Measurements from ENCODE around the gene AOC3. TPM values are rescaled to one million over a fixed set of nuclear protein-coding genes. Genes with fewer than 3 reads are reported as not detected.

The AOC3 gene
- total and polyA plus RNA-seq, 2 of the 8 experiments (the other 6 are each of a cell fraction or from before 2014, with no cell fraction given) = 2.5 to 2.7 TPM

DNA sequence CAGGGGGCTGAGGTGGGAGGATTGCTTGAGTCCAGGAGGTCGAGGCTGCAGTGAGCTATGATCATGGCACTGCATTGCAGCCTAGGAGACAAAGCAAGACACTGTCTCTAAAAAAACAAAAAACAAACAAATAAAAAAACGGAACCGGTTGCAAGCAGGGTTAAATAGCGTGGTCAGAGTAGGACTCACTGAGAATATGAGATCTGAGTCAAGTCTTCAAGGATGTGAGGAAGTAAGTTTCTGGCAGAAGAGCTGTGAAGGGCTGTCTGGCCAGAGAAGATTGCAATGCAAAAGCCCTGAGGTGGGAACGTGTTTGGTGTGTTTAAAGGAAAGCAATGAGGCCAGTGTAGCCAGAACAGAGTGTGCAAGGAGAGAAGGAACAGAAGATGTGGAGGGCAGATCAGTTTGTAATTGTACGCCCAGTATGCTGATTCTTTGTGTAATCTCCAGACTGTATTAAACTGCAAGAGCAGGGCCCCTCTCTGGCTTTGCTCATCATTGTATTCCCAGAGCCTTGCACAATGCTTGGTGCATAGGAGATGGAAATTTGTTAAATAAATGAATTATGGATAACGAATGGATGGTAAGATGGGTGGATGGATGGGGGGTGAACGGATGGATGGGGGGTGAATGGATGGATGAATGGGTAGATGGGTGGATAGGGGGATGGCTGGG, 55.9 kb downstream of the AOC3 start:
- ChIA-PET POLR2A (ENCODE audit: partially characterized antibody) (interaction anchor here (1.2 to 1.3 kb wide), 2 partner anchors 61 to 91 kb away, joined by 3 read pairs; partner anchors contain the start of gene RPL27), CTCF (ENCODE audit: partially characterized antibody) (interaction anchor here (1.2 to 2.8 kb wide), 2 partner anchors 22 to 33 kb away, joined by 4 to 13 read pairs; no protein-coding TSS in a partner anchor)
- H3K4me2 ChIP-seq (ENCODE audit: insufficient read depth in 1 of 2, low read depth in 2 of 2, low read length in 2 of 2) = no peak overlapping the region
- no peak overlapping the region for H3K4ac ChIP-seq (replicated peaks; ENCODE audit: insufficient read length, low read depth, low read length)
- H3K4me3 ChIP-seq (ENCODE audit: extremely low read depth in 1 of 4, insufficient read depth in 2 of 4, low read depth in 3 of 4, low read length in 4 of 4) = no peak overlapping the region
- no peaks in the 10 kb centered on the region for H3K36me3 ChIP-seq (ENCODE audit: control insufficient read depth in 2 of 4, insufficient read depth in 4 of 4, low read length in 3 of 4)
- no peaks in the 10 kb centered on the region for H3K27me3 ChIP-seq (replicated peaks in 1 of 4; ENCODE audit: control insufficient read depth in 3 of 4, extremely low read depth in 1 of 4, insufficient read depth in 3 of 4, low read length in 3 of 4)
- H2AK5ac ChIP-seq (ENCODE audit: low read depth, low read length) = no peak overlapping the region
- no peak overlapping the region for H3K56ac ChIP-seq (replicated peaks; ENCODE audit: insufficient read length, low read depth, low read length)
- FAIRE-seq (no peak), DNase-seq (ENCODE audit: low read depth in 1 of 2, low spot score in 2 of 2) (no peak)
- no peaks in the 10 kb centered on the region for H3K79me2 ChIP-seq (ENCODE audit: control insufficient read depth in 1 of 2, insufficient read depth in 2 of 2, low read length in 2 of 2)
- no peak overlapping the region for H2BK15ac ChIP-seq (ENCODE audit: low read length)
- H3K23me2 ChIP-seq (ENCODE audit: low read depth, low read length) = no peaks in the 10 kb centered on the region
- H4K20me1 ChIP-seq (replicated peaks in 1 of 2; ENCODE audit: control insufficient read depth in 1 of 2, insufficient read depth in 2 of 2, low read length in 2 of 2) = no peaks in the 10 kb centered on the region
- H4K8ac ChIP-seq (ENCODE audit: extremely low read depth, insufficient read depth, low read length) = no peak overlapping the region
- H2BK120ac ChIP-seq (replicated peaks; ENCODE audit: low read depth, low read length) = no peak overlapping the region
- no peak overlapping the region for H3K23ac ChIP-seq (ENCODE audit: insufficient read length)
- H3K9me3 ChIP-seq (ENCODE audit: insufficient read depth in 2 of 2, low read depth in 1 of 2, low read length in 1 of 2) = no peaks in the 10 kb centered on the region
- no peak overlapping the region for H4K5ac ChIP-seq (ENCODE audit: insufficient read length, low read depth, low read length)
- no peak overlapping the region for H2BK20ac ChIP-seq (ENCODE audit: low read length)
- no peak overlapping the region for H3K18ac ChIP-seq (ENCODE audit: extremely low read depth, low read length)
- H3K27ac ChIP-seq (ENCODE audit: low read depth, low read length) = no peak overlapping the region
- no peaks in the 10 kb centered on the region for H3K79me1 ChIP-seq (ENCODE audit: low read depth, low read length)
- no peak overlapping the region for H3K9ac ChIP-seq (replicated peaks in 1 of 4; ENCODE audit: extremely low read depth in 1 of 4, low read depth in 3 of 4, low read length in 3 of 4)
- no peak overlapping the region for H3K14ac ChIP-seq (ENCODE audit: insufficient read length)
- H2BK12ac ChIP-seq (ENCODE audit: low read depth, low read length) = no peak overlapping the region
- H4K91ac ChIP-seq (replicated peaks; ENCODE audit: insufficient read length, low read length) = no peak overlapping the region
- WGBS, 2 experiments (ENCODE audit: extremely low coverage in 1 of 2, insufficient coverage in 1 of 2, insufficient read length in 1 of 2, insufficient replicate concordance in 2 of 2, low coverage in 1 of 2, low lambda C conversion rate in 2 of 2, missing lambda C conversion rate in 1 of 2) = 92 to 100% methylated on average over 2 to 8 of the region's 8 CpGs
- no peak overlapping the region for H2AFZ ChIP-seq (ENCODE audit: low read length)
- no peak overlapping the region for H2BK5ac ChIP-seq (ENCODE audit: low read depth, low read length)
- no peaks in the 10 kb centered on the region for H3K4me1 ChIP-seq (replicated peaks in 1 of 4; ENCODE audit: control insufficient read depth in 3 of 4, insufficient read depth in 4 of 4, low read length in 3 of 4)
- no peak for TF ChIP-seq EZH2 (IDR thresholded peaks at IDR 0.05; ENCODE audit: low read depth, low read length, severe bottlenecking)
- TF ChIP-seq SAP30 (IDR thresholded peaks at IDR 0.05; ENCODE audit: insufficient read depth, insufficient replicate concordance, low read length) = no peak
- TF ChIP-seq POLR2A (IDR thresholded peaks at IDR 0.05; ENCODE audit: control extremely low read depth in 1 of 2, low read depth in 2 of 2, low read length in 2 of 2) = no peak
- no peak for TF ChIP-seq KDM4A (IDR thresholded peaks at IDR 0.05; ENCODE audit: low read depth, low read length, severe bottlenecking)
- no peak for TF ChIP-seq SIX5 (IDR thresholded peaks at IDR 0.05; ENCODE audit: low read depth, low read length)
- TF ChIP-seq SUZ12 (IDR thresholded peaks at IDR 0.05; ENCODE audit: low read length) = no peak

All from H1 (cell line).